Heart left ventricle (tissue), 16 donors: ENCODE data around the gene ATG16L2. TPM values are rescaled to one million over a fixed set of nuclear protein-coding genes. Genes with fewer than 3 reads are reported as not detected.
"Not testable (repeated sequence)": the region's sequence is repeated elsewhere in the genome, so short reads cannot be mapped to it uniquely, and the experiment has no call there.

Experiments
- ATAC-seq, 4 donors: fragments of 200-7000 bp; cut with Tn5 transposase; one replicate each; pipeline ENCODE4 v1.9.1; 2020 to 2022; ENCODE audit warnings: moderate library complexity in 4 of 4, mild to moderate bottlenecking in 3 of 4, moderate number of reproducible peaks in 1 of 4
- DNase-seq, 5 donors: peaks; one replicate each; pipeline ENCODE4 v3.0.0-alpha.2; 2020
- H3K27ac ChIP-seq, 12 donors: fragments of 200-600 bp; sonication (generic) in 4 of 12; one replicate each; pipeline versions ENCODE4 v1.5.0 to v1.8.0; 2016 to 2022; ENCODE audit warnings: mild to moderate bottlenecking in 2 of 12
- H3K27me3 ChIP-seq, 9 donors: fragments of 200-600 bp; sonication (generic) in 2 of 9; one replicate each; pipeline versions ENCODE4 v1.5.1 to v1.8.0; 2016 to 2022; ENCODE audit warnings: mild to moderate bottlenecking in 3 of 9
- H3K36me3 ChIP-seq, 9 donors: fragments of 200-600 bp; sonication (generic) in 2 of 9; one replicate each; pipeline versions ENCODE4 v1.5.0 to v1.8.0; 2018 to 2022; ENCODE audit warnings: mild to moderate bottlenecking in 2 of 9
- H3K4me1 ChIP-seq, 12 donors: fragments of 200-600 bp; sonication (generic) in 4 of 12; one replicate each; pipeline versions ENCODE4 v1.5.0 to v1.8.0; 2016 to 2022; ENCODE audit warnings: mild to moderate bottlenecking in 3 of 12
- H3K4me3 ChIP-seq, 12 donors: fragments of 200-600 bp; sonication (generic) in 4 of 12; one replicate each; pipeline versions ENCODE4 v1.5.0 to v1.8.0; 2017 to 2022; ENCODE audit warnings: mild to moderate bottlenecking in 9 of 12, moderate library complexity in 4 of 12
- H3K9me3 ChIP-seq, 12 donors: fragments of 200-600 bp; sonication (generic) in 4 of 12; one replicate each; pipeline versions ENCODE4 v1.5.0 to v1.8.0; 2016 to 2022; ENCODE audit warnings: mild to moderate bottlenecking in 1 of 12
- CTCF ChIP-seq, 12 donors: fragments of 200-600 bp; sonication (generic) in 4 of 12; IDR thresholded peaks; one replicate each; pipeline versions ENCODE4 v1.5.0 to v1.8.0; 2018 to 2022; ENCODE audit warnings: antibody characterized with exemption in 12 of 12, mild to moderate bottlenecking in 5 of 12
- POLR2A ChIP-seq, 2 donors: fragments of 450-650 bp; IDR thresholded peaks; one replicate each; pipeline ENCODE4 v1.6.1; 2017; ENCODE audit warnings: antibody characterized with exemption in 2 of 2, mild to moderate bottlenecking in 2 of 2, moderate library complexity in 2 of 2
- WGBS, 4 donors: extraction: QIAGEN DNeasy Blood & Tissue Kit in 2 of 4; methylation state at CpG; one replicate each; pipeline versions ENCODE4 v1.1.5 to v1.1.7; 2013 to 2018; 5-methylcytosine and 5-hydroxymethylcytosine counted together
- intact Hi-C, 10 donors: fragments of 100-400 bp; cut with DNase I; formaldehyde crosslinking; loops; one replicate each; pipeline versions ENCODE4 v1.11.1 to v1.14.2; 2022
- polyA plus RNA-seq, 2 donors: library from polyadenylated mRNA; stranded (reverse); fragments of 200-250 nt; gene quantifications; one replicate each; pipeline ENCODE4 v1.2.3, GENCODE V29; 2013
- total RNA-seq, 9 donors: library from RNA; depleted of rRNA in 2 of 9; stranded (reverse); fragments of >200 nt in 2 of 9; fragmentation: NEBNext Ultra II Directional in 3 of 9; extraction: Animal tissue kit (Norgen Biotek cat#: 25700) in 3 of 9; gene quantifications; one replicate each; pipeline versions ENCODE4 v1.1.0 to v1.2.4, GENCODE V29; 2016 to 2023
- donor health status: ischemic (EF 13 %, LVEDD 7.1; RV severe dilation, severe dysfunction).
- donor health status: healthy with polysubstance abuse.
- donor health status: DM: no; HTN: yes; CAD: no.
- donor health status: DM: no; HTN: no; CAD: no.
- donor health status: ischemic (EF 25% LVEDD 6.9; RV normal size, moderate dysfunction).
- donor health status: ischemic (EF 25% LVEDD 5.7; RV mildly dilated, moderate dysfunction).
- donor health status: healthy.
- donor health status: DM: yes; HTN: yes; CAD: no.
- donor health status: ischemic (EF 35%, LVEDD 5.7; RV mildly dilated, moderate dysfunction).
- donor health status: nonischemic (EF 11% LVEDD 7.7; RV severe dilation, severe dysfunction).
- donor health status: DM: yes; HTN: yes; CAD: no.
- donor health status: PGD.
- donor health status: ischemic (EF 29% LVEDD 5.4; RV normal size, mild dysfunction).
- donor health status: nonischemic (EF 23%, LVEDD 6.1; RV moderate dilation, normal function).

The ATG16L2 gene
- total and polyA plus RNA-seq, 11 donors = 6.0 to 28.9 (median 13.2) TPM

- Histone ChIP-seq H3K9me3 (no peaks in the 10 kb centered on the region), H3K4me1 (peaks cover 0 to 30% (median 0%) of the 10 kb centered on the region in 12 donors), H3K27ac (no peak overlapping the region), H3K27me3 (no peaks in the 10 kb centered on the region), H3K36me3 (no peaks in the 10 kb centered on the region), H3K4me3 (no peak overlapping the region)
- intact Hi-C loops = loop anchor here in 1 of 10 donors (10.0 kb wide), 1 partner anchor 1352 kb away; no protein-coding TSS in a partner anchor
- ATAC-seq = no peak
- 79 to 99% (median 90%) methylated on average over 6 of the region's 6 CpGs for WGBS, 4 donors
- no peak for TF ChIP-seq CTCF (IDR thresholded peaks at IDR 0.05)
- no peak for TF ChIP-seq POLR2A (IDR thresholded peaks at IDR 0.05)
- DNase-seq = peak in 1 of 5 donors; percentile 17
Measured at GRCh38 chr11:72802822-72803221, 11.4 kb upstream of the ATG16L2 start.

DNA sequence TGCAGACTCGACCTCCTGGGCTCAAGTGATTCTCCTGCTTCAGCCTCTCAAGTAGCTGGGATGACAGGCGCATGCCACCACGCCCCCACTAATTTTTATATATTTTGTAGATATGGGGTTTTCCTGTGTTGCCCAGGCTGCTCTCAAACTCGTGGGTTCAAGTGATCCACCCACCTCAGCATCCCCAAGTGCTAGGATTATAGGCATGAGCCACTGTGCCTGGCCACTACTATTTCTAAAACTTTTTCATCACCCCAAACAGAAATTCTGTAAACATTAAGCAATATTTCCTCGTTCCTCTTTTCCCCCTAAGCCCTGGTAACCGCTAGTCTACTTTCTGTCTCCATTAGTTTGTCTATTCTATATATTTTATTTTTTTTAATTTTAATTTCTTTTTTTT lies 9.0 kb upstream of the ATG16L2 start:
- intact Hi-C loops = loop anchor here in 1 of 10 donors (10.0 kb wide), 1 partner anchor 1350 kb away; no protein-coding TSS in a partner anchor
- no peak for TF ChIP-seq POLR2A (IDR thresholded peaks at IDR 0.05)
- TF ChIP-seq CTCF (IDR thresholded peaks at IDR 0.05) = no peak
- WGBS, 4 donors = 80 to 92% (median 83%) methylated on average over 6 of the region's 6 CpGs
- Histone ChIP-seq H3K9me3 (no peaks in the 10 kb centered on the region), H3K36me3 (peaks cover 0 to 20% (median 4%) of the 10 kb centered on the region in 9 donors), H3K4me3 (no peak overlapping the region), H3K27me3 (no peaks in the 10 kb centered on the region), H3K4me1 (peaks cover 0 to 54% (median 0%) of the 10 kb centered on the region in 12 donors), H3K27ac (peak overlapping the region in 1 of 12 donors; percentile 94)
- ATAC-seq = no peak
- DNase-seq = no peak

DNA sequence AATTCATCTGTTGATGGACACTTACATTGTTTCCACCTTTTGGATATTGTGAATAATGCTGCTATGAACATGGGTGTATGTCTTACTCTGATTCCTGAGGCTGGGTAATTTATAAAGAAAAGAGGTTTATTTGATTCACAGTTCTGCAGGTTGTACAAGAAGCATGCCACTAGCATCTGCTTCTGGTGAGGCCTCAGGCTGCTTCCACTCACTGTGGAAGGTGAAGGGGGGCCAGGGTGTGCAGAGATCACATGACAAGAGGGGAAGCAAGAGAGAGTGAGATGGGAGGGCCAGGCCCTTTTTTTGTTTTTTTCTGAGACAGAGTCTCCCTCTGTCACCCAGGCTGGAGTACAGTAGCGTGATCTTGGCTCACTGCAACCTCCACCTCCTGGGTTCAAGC lies 7.8 kb upstream of the ATG16L2 start:
- peak in 1 of 5 donors; percentile 6 for DNase-seq
- H3K27me3 ChIP-seq, H3K9me3 ChIP-seq, ATAC-seq, H3K4me3 ChIP-seq: not testable (repeated sequence)
- Histone ChIP-seq H3K27ac (peak overlapping the region in 1 of 12 donors; percentile 94), H3K36me3 (peaks cover 0 to 25% (median 4%) of the 10 kb centered on the region in 9 donors), H3K4me1 (peaks cover 0 to 65% (median 0%) of the 10 kb centered on the region in 12 donors)
- WGBS, 4 donors = 92 to 100% (median 97%) methylated on average over 1 of the region's 1 CpG
- intact Hi-C loops = loop anchor here in 1 of 10 donors (10.0 kb wide), 1 partner anchor 1348 kb away; no protein-coding TSS in a partner anchor

DNA sequence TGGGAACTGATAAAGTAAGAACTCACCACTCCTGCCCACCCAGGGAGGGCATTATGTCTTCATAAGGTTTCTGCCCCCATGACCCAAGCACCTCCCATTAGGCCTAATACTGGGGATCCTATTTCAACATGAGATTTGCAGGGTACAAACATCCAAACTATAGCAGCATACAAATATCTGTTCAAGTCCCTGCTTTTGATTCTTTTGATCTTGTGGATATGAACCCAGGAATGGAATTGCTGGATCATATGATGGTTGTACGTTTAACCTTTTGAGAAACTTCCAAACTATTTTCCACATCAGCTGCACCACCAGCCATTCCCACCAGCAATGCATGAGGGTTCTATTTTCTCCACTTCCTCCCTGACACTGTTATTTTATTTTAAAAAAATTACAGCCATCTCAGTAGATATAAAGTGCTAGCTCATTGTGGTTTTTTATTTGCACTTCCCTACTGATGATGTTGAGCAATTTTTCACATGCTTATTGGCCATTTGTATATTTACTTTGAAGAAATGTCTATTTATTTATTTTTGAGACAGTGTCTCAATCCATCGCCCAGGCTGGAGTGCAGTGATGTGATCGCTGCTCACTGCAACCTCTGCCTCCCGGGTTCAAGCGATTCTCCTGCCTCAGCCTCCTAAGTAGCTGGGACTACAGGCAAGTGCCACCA lies 7.1 kb upstream of the ATG16L2 start:
- Histone ChIP-seq H3K4me1 (peaks cover 0 to 73% (median 3%) of the 10 kb centered on the region in 12 donors), H3K27ac (peak overlapping the region in 6 of 12 donors; percentile 9 to 94 (median 44)), H3K36me3 (peaks cover 0 to 25% (median 4%) of the 10 kb centered on the region in 9 donors), H3K9me3 (no peaks in the 10 kb centered on the region), H3K4me3 (no peak overlapping the region), H3K27me3 (no peaks in the 10 kb centered on the region)
- WGBS, 4 donors = 81 to 90% (median 83%) methylated on average over 5 of the region's 5 CpGs
- DNase-seq (peak in 1 of 5 donors; percentile 21), ATAC-seq (peak; percentile 11 to 69 (median 52))
- TF ChIP-seq CTCF (IDR thresholded peaks at IDR 0.05) (no peak), POLR2A (IDR thresholded peaks at IDR 0.05) (no peak)
- intact Hi-C loops = loop anchor here in 1 of 10 donors (10.0 kb wide), 1 partner anchor 1348 kb away; no protein-coding TSS in a partner anchor
